Hematopoietic multipotent progenitor cell treated with erythropoietin and hydrocortisone succinate and interleukin-3 and kit ligand, for 6 days (in vitro differentiated cells): ENCODE data around the gene CARMIL1.
"Not testable (repeated sequence)": the region's sequence is repeated elsewhere in the genome, so short reads cannot be mapped to it uniquely, and the experiment has no call there.

Experiments
- DNase-seq: peaks from one replicate; pipeline ENCODE4 v3.0.0-alpha.2; 2015

CARMIL1 gene

DNA sequence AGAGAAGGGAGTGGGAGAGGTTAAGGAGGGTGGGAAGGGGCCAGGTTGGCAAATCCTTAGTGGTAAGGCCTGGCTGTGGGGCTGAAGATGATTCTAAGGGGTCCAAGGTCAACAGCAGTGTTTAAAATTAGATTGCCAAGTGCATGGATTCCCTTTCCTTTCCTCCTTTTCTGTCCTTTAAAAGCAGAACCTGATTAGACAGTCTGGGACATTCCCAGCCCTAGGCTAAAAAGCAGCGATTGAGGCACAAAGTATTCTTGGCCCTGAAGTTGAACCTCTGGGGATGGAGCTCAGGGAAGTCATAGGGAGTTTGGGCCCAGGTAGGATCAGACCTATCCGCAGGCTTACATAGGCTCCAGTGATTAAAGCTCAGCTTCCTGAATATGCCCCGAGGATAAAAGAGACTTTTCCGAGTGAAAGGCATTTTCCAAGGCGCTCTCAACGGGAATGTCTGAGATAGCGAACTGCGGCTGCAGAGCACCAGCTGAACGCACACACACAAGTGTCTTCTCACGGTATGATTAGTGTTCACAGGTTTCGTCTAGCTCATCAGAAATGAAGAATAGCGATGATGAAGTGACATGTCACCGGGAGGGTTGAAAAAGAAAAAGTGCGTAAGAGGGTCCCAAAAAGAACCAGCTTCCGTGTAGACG, 787 bp upstream of the CARMIL1 start:
- no peak for DNase-seq

DNA sequence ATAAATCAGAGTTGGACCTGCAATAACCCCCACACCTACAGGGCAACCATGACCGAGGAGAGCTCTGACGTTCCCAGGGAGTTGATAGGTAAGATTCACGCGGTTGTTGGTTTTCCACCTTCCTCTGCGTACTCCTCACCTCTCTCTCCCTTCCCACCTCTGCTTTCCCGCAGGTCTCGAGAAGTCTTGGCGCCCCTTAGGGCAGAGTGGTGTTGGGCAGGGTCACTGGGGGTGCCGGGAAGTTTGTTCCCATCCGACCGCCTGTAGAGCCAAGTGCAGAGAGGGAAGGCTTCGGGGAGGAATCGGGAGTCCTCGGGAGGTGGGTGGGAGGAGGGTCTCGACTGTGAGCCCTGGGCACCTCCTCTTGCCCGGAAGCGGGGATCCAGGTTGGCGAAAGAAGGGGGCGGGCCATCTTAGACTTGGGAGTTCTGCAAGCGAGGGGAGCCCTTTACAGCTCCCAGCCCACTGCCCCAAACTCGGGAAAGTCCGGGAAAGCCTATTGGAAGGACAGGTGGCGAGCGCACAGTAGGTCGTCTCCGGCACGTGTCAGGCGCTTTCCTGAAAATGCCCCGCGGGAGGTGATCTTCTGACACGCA, 672 bp downstream of the CARMIL1 start:
- DNase-seq, result peak; percentile 15

DNA sequence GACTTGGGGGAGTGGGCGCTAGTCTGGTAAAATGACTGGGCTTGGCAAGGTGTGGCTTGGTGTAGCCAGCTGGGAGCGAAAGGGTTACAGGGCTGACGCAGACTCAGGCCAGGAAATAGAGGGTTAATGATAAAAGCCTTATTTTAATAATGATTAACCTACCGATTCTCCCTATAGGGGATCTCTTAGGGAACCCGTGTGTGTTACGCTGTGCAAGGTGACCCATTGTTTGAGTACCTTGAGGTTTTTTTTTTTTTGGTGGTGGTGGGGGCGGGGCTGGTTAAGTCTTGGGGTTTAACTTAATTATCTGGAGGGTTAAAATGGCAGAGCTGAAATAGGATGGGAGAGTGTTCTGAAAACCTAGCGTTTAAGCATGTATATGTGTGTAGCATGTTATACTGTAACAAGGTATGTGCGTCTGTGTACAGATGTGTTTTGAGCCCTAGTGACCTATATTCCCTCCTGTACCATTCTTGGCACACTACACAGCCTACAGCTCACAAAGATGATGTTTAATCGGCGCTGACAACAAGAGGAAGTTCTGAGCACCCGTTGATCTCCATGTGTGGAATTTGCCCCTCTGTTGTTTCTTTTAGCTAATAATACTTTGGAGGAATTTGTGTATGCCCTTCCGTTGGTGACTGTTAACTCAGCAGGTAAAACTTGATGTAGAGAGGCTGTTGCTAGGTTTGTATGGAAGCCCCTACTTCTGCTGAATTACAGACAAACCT, 1.3 kb downstream of the CARMIL1 start:
- peak; percentile 28 for DNase-seq

DNA sequence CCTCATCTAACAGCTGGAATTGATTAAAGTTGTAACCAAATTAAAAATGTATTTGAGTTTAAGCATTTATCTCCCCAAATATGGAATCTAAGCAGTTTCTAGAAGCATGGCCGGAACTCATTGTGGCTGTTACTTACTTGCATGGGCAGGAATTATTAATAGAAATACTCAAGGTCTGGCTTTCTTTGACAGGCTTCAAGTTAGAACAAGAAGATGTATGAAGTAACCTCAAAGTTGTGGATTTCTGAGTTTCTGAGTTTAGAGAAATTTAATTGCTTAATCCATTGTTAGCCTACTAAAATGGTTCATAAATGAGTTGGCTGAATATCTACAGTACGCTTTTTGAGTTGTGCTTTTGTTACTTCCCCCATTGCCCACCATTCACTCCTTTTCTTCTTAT, 7.7 kb downstream of the CARMIL1 start:
- DNase-seq, result no peak

DNA sequence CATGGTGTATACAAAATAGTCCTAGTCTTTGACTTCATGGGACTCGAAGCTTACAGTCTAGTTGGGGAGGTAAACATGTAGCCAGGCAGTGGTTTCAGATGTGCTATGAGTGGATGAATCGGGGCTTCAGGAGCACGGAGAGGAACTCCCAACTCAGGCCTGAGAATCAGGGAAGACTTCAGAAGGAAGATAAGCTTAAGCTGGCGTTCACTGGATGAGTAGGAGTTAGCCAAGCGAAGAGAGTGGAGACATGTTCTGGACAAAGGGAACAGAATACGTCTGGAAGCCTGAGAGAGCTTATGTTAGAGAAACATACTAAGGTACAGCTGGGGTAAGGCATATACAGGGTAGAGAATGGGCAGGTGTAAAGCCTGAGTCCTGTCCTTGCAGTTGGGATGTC, 8.8 kb downstream of the CARMIL1 start:
- no peak for DNase-seq

DNA sequence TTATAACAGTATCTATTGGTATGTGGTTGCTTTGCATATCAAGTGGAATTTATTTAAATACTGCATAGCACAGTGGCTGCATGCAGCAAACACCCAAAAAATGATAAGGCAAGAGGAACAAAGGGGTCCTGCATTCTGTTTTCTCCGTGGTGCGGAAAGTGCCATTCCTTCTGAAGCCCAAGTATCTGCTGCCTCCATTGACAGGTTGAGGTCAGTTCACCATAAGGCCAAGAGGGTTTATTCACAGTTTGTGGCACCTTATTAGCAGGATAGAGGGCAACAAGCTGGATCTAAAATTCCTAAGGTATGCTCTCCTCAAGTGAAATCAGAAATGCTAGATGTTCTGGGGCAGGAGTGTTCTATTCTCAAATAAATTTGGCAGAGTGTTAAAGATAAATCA, 9.3 kb downstream of the CARMIL1 start:
- DNase-seq, result no peak

DNA sequence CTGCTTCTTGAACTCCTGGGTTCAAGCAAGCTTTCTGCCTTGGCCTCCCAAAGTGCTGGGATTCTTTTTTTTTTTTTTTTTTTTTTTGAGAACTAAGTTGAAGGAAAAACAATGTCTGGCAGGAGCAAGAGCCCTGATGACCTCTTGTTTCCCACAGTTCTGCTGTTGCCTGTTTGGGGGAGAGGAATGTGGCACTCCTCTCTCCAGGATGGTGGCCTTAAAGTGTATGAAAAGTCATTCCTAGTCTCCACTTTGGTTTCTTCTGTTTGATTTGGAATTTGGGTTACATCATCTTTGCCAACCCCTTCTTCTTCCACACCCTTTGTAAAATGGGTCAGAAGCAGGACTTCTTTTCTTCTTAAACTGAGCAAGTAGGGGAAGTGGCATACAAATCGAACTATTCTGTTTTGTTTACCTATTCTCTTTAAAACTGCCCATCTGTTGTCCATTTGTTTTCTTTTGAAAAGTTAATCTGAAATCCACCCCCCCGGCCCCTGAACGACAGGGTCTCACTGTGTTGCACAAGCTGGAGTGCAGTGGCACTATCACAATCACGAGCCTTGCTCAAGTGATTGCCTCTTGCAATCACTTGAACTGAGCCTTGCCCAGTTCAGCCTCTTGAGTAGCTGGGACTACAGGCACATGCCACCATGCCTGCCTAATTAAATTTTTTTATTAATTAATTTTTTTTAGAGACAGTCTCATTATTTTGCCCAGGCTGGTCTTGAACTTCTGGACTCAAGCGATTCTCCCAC, 11.3 kb downstream of the CARMIL1 start:
- no peak for DNase-seq

DNA sequence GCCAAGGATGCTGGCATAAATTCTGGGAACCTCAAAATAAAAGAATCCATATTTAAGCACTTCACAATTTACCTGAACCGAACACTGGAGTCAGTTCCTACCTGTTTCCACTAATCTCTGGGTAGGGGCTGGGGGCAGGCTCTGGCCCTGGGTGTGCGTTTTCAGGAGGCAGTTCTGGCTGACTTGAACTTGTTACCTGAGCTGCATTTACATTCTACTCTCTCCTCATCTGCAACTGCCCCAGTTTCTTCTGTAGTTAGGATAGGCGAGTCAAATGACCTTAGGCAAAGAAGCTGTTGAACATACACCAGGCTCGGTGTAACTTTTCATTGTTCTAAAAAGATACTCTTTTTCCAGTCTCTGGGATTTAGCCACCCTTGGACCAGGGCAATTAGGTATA, 13.2 kb downstream of the CARMIL1 start:
- no peak for DNase-seq

DNA sequence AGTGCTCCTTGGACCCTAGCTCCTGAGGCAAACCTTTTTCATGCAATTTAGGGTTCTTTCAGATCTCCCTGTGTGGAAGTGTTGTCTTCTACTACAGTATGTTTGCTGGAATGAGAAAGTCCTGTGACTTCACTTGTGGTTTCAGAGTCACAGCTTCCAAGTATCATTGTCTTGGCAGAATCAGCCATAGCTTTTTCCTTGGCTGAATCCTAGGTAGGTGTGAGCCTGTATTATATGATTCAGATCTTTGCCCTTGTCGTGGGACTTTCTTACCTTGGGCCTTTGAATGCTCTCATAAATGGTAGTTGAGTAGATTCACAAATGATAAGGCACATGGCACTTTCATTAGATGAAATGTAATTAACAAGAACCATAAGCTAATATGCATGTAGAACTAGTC, 16.5 kb downstream of the CARMIL1 start:
- no peak for DNase-seq

DNA sequence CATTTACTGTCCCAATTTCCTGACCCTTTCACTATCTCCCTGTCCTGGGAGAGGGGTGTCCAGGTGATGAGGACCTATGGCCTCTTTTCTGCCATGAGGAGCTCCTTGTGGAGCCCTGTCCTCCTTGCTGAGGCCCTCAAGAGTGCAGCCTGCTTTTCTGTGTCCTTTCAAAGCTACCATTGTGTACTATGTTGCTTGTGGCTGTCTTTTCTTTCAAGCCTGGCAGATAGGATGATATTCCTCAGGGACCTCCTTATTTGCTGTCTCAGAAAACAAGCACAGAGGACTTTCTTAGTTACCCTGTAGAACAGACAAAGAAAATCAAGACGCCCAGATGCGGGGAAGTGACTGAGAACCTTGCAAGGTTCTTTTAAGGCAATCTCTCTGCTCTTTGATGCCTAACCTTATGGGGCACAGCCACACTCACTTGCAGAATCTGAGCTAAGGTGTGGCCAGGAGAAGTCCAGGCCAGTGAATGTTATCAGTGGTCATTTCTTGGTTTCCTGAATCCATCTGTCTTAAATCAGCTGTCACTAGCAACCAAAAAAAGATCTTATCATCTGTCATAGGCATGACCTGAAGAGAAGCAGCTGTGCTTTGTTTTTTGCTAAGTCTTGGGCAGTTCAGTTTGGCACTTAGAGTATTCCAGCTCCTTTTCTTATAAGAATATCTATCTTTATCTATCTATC, 17.2 kb downstream of the CARMIL1 start:
- no peak for DNase-seq

DNA sequence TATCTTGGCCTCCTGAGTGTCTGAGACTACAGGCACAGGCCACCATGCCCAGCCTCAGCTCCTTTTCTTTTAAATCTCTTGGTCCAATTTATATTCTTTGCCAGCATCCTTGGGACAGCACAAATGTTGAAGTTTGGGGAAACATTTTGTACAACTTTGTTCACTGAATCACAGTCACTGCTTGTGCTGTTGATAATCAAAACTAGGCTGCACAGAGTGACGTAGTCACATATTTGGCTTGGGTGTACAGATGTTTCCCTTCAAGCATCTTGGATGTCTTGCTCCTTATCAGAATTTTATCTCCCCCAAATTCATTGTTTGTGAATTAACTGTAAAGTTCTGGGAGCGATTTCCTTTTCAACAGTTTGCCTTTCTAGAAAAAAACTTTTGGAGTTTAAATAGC, 17.9 kb downstream of the CARMIL1 start:
- no peak for DNase-seq

DNA sequence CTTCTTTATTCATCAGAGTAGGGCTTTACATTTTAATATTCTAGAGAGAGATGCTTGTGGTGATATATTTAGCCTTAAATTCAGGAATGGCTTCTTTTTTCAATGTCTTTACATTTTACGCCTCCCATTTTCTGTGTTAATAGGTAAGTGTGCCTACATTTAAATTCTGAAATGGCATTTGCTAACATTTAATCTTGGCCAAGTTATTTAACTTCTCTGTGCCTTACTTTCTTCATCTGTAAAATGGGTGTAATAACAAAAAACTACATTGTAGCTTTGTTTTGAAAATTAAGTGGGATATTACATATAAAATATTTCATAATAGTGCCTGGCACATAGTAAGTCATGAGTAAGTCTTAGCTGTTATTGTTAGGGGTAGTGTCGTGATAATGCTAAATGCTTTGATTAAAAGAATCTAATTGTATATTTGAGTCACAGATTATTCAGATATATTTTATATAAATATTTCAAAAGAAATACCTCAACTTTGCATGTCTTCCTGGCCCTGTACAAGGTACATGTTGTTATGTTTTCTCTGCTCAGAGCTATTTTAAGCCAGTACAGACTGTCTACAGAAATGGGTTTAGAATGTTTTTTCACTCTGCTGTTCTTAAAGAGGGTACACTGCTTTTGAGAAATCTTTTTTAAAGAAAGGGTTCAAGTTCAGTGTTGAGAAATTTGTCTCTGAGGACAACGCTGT, 18.8 kb downstream of the CARMIL1 start:
- DNase-seq, result no peak

DNA sequence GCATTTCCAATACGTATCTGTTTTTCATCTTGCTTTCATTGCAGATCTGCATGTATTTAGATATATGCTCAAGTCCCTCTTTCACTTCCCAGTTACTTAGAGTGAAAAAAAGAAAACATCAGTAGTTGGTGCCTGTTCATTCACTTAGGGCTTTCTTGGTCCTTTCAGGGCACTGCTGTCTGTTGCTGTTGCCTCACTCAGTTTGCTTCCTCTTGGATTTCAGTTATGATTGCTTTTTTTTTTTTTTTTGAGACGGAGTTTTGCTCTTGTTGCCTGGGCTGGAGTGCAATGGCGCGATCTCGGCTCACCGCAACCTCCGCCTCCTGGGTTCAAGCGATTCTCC, 19.3 kb downstream of the CARMIL1 start:
- DNase-seq, result not testable (repeated sequence)

DNA sequence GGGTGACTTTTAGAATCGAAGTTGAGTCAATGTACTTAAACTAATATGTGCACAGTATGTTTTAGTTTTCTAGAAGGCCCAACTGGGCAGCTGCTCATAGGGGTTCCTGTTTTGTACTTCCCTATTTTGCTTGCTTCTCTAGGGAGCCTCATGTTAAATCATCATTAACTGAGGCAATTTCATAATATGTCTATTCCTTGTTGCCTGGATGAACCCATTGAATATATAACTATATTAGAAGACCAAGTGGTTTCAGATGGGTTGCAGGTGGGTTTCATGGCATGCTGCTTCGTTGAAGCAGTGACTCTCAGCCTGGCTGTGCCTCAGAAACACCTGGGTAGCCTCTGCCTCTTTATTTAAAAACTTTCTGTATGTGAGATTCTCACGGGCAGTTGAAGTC, 22.2 kb downstream of the CARMIL1 start:
- DNase-seq, result peak; percentile 56

DNA sequence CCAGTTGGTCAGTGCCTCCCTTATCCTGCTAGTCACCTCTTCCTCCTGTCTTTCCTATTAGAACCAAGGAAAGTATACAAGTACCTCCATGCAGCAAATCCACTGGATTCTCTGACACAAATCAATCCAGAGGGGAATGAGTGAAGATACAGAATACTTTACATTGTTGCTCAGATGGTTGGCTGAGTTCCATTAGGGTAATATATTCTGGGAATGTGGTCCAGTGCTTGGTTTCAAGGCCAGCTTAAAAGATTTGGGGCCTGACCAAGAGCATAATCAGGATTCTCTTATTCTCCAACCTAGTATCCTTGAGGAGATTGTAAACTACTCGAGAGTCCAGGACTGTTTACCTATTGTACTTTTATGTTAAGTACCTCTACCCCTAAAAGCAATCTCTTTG, 23.0 kb downstream of the CARMIL1 start:
- no peak for DNase-seq

DNA sequence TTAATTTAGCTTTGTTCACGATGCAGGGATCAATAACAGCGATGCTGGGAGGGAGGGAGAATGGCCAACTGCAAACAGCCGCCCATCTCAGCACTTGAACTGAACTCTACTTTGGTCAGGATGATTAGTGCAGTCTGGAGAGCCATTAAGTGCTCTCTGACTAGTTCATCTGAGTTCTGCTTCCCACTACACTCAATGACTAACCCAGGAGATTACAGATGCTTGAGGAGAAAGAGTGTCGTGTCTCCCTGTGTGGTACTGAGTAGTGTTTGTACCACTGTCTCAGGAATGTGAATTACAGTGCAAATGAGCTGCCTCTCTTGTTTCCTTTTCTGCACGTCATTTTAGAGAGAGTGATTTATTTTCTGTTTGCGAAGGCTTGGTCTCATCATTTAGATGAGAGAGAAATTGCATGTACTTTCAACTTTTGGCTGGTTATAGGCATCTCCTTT, 23.5 kb downstream of the CARMIL1 start:
- no peak for DNase-seq

DNA sequence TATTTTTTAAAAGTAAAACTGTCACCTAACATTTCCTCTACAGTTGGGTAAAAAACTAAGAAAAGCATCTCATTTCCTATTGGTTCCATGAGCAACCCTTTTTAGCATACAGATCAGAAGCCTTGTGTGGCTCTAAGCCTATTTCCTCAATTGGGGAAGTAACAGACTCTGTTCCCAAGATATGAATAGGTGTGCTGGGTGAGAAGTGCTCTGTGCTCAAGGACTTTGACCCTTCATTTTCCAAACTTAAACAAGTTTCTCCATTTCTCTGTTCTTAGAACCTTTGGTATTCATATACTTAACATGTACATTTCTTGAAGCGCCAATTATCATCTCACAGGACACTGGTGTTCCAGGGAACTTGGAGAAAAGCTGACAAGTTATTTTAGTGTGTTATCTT, 24.1 kb downstream of the CARMIL1 start:
- no peak for DNase-seq

DNA sequence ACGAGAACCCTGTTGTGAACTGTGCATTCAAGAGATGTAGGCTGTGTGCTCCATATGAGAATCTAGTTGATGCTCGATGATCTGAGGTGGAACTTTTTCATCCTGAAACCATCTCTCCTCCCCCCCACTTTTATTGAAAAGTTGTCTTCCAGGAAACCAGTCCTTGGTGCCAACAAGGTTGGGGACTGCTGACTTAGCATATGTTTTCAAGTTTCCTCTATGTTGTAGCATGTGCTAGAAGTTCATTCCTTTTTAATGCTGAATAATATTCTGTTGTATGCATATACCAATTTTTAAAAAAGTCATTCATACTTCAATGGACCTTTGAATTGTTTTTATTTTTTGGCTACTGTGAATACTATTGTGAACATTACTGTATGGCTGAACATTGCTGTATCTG, 27.2 kb downstream of the CARMIL1 start:
- DNase-seq, result no peak

DNA sequence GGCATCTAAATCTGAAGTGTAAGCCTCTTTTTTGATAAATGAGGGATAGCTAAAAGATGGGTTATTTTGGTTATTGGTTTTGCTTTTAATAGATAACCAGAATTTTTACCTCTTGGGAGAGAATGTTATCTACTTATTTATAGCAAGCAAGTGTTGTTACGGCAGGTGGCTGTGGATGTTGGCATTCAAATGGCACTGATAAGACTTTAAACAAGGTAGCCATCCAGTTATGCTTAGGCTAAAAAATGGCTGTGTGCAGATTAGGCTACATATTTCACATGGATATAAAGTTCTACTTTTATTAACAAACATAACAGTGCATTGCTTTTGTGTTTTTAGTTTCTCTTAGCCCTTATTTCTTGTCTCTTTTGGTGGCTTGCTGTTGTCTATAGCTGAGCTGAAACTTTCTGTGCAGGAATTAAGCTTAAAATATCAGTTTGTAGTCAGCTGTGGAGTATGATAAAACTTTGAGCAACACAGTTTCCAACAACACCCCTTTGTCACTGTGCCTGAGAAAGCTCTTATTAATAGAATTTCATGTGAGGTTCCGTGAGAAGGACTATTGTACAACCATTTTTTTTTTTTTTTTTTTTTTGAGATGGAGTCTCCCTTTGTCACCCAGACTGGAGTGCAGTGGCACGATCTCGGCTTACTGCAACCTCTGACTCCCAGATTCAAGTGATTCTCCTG, 28.8 kb downstream of the CARMIL1 start:
- no peak for DNase-seq

DNA sequence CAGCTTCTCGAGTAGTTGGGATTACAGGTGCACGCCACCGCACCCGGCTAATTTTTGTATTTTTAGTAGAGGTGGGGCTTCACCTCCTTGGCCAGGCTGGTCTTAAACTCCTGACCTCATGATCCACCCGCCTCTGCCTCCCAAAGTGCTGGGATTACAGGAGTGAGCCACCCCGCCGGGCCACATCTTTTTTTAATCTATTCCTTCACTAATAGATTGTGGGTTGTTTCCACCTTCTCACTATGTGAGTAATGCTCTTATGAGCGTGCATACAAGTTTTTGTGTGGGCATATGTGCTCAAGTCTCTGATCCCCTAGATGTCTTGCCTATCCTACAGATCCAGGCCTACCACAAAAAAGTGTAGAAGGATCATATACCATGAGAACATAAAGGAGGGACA, 30.7 kb downstream of the CARMIL1 start:
- DNase-seq, result no peak

DNA sequence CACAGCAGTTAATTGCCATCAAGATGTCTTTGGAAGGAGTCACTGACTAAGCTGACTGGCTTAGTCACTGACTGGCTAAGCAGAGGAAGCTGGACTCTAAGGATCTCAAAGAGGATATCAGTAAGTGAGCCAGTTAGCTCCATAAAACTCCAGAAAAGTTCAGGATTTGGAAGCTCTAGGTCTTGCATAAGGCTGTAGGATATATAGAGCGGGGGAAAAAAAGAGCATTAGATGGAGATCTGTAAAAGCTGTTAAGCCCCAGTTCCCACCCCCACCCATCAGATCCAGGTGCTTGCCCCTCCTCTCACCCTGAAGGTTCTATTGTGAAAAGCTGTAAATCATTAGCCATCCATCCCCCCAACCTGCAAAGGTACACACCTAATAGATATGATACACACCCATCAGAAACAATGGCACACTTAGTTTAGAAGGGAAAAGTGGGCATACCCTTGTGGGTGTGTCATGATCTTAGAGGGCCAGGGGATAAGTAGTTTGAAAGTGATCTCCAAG, 32.2 kb downstream of the CARMIL1 start:
- DNase-seq, result no peak
